Neuronal stem cell (in vitro differentiated cells): ENCODE results near the gene METTL21C. TPM values are rescaled to one million over a fixed set of nuclear protein-coding genes. Genes with fewer than 3 reads are reported as not detected.

Experiments used
- DNase-seq: peaks from one replicate; pipeline ENCODE4 v3.0.0-alpha.2; 2013; ENCODE audit warnings: low spot score
- H2AFZ ChIP-seq: one replicate; pipeline ENCODE4 v1.6.1; 2013; ENCODE audit warnings: mild to moderate bottlenecking, low read length, inconsistent platforms
- H2AK5ac ChIP-seq: 2 replicates; pipeline ENCODE4 v1.6.1; 2013; ENCODE audit warnings: low read depth, mild to moderate bottlenecking, inconsistent platforms, low read length, moderate library complexity, mixed read lengths
- H2BK120ac ChIP-seq: 2 replicates; pipeline ENCODE4 v1.6.1; 2013; ENCODE audit warnings: low read depth, mild to moderate bottlenecking, inconsistent platforms, low read length, moderate library complexity, mixed read lengths
- H2BK12ac ChIP-seq: one replicate; pipeline ENCODE4 v1.6.1; 2013; ENCODE audit warnings: low read length, inconsistent platforms
- H2BK15ac ChIP-seq: 2 replicates; pipeline ENCODE4 v1.6.1; 2013; ENCODE audit warnings: mild to moderate bottlenecking, low read length, inconsistent platforms, mixed read lengths
- H2BK5ac ChIP-seq: one replicate; pipeline ENCODE4 v1.6.1; 2013; ENCODE audit warnings: inconsistent platforms, mild to moderate bottlenecking, low read length, moderate library complexity
- H3K14ac ChIP-seq: one replicate; pipeline ENCODE4 v1.6.1; 2013; ENCODE audit warnings: low read length, inconsistent platforms
- H3K18ac ChIP-seq: 2 replicates; pipeline ENCODE4 v1.6.1; 2013; ENCODE audit warnings: low read length, inconsistent platforms
- H3K23ac ChIP-seq: 2 replicates; pipeline ENCODE4 v1.6.1; 2013; ENCODE audit warnings: low read depth, mild to moderate bottlenecking, mixed read lengths, low read length, inconsistent platforms; ENCODE audit not compliant: poor library complexity
- H3K27ac ChIP-seq: replicated peaks from 3 replicates; pipeline ENCODE4 v1.5.1; 2013; ENCODE audit warnings: low read length, inconsistent platforms
- H3K27me3 ChIP-seq, 3 experiments: 2 replicates each; pipeline ENCODE4 v1.6.1; 2013; ENCODE audit warnings: low read length in 3 of 3, mild to moderate bottlenecking in 2 of 3, inconsistent platforms in 1 of 3, low read depth in 1 of 3, mixed read lengths in 1 of 3, moderate library complexity in 1 of 3; ENCODE audit not compliant: control insufficient read depth in 3 of 3, insufficient read depth in 3 of 3
- H3K36me3 ChIP-seq, 2 donors: replicated peaks in 1 of 2; 2 replicates each; pipeline ENCODE4 v1.6.1; 2013; ENCODE audit warnings: low read length in 2 of 2; ENCODE audit not compliant: control insufficient read depth in 2 of 2, insufficient read depth in 2 of 2
- H3K4ac ChIP-seq: 2 replicates; pipeline ENCODE4 v1.6.1; 2013; ENCODE audit warnings: inconsistent platforms, mild to moderate bottlenecking, low read length, moderate library complexity
- H3K4me1 ChIP-seq, 2 donors: 1 replicate in 1 of 2; 2 replicates in 1 of 2; pipeline ENCODE4 v1.6.1; 2013; ENCODE audit warnings: low read length in 2 of 2, low read depth in 1 of 2; ENCODE audit not compliant: control insufficient read depth in 2 of 2, insufficient read depth in 1 of 2
- H3K4me2 ChIP-seq: one replicate; pipeline ENCODE4 v1.6.1; 2013; ENCODE audit warnings: mild to moderate bottlenecking, low read length, inconsistent platforms; ENCODE audit not compliant: insufficient read depth, poor library complexity, severe bottlenecking
- H3K4me3 ChIP-seq, 2 donors: 2 replicates each; pipeline ENCODE4 v1.5.1; 2013; ENCODE audit warnings: low read length in 2 of 2, mild to moderate bottlenecking in 2 of 2, inconsistent platforms in 1 of 2, moderate library complexity in 1 of 2
- H3K79me1 ChIP-seq: one replicate; pipeline ENCODE4 v1.6.1; 2013; ENCODE audit warnings: low read depth, mild to moderate bottlenecking, inconsistent platforms, low read length, moderate library complexity
- H3K9ac ChIP-seq: one replicate; pipeline ENCODE4 v1.6.1; 2013; ENCODE audit warnings: mild to moderate bottlenecking, low read depth, low read length, inconsistent platforms; ENCODE audit not compliant: poor library complexity
- H3K9me3 ChIP-seq, 2 donors: replicated peaks in 1 of 2; 2 replicates each; pipeline versions ENCODE3 to v1.6.1; 2013; ENCODE audit warnings: low read length in 2 of 2, mild to moderate bottlenecking in 2 of 2, inconsistent platforms in 1 of 2, low read depth in 1 of 2, mixed read lengths in 1 of 2, moderate library complexity in 1 of 2; ENCODE audit not compliant: control insufficient read depth in 2 of 2, insufficient read depth in 1 of 2
- H4K8ac ChIP-seq: one replicate; pipeline ENCODE4 v1.6.1; 2013; ENCODE audit warnings: low read depth, mild to moderate bottlenecking, inconsistent platforms, low read length, moderate library complexity
- H4K91ac ChIP-seq: one replicate; pipeline ENCODE4 v1.6.1; 2013; ENCODE audit warnings: low read length, low read depth, mild to moderate bottlenecking, inconsistent platforms; ENCODE audit not compliant: poor library complexity
- WGBS, 2 donors: extraction: QIAGEN DNeasy Blood & Tissue Kit; methylation state at CpG; one replicate each; pipeline ENCODE4 v1.1.7; 2013; ENCODE audit warnings: missing lambda C conversion rate in 2 of 2, mixed read lengths in 1 of 2; ENCODE audit not compliant: insufficient read length in 2 of 2, insufficient replicate concordance in 1 of 2; ENCODE audit errors: extremely low coverage in 2 of 2; 5-methylcytosine and 5-hydroxymethylcytosine counted together
- polyA plus RNA-seq, 2 experiments: library from polyadenylated mRNA; stranded (reverse); fragments of 200-250 nt; gene quantifications; one replicate each; pipeline ENCODE4 v1.2.3, GENCODE V29; 2013

The METTL21C gene
- polyA plus RNA-seq (2013, experiment 1 of 2), result not detected
- 0.04 TPM for polyA plus RNA-seq (2013, experiment 2 of 2)

DNA sequence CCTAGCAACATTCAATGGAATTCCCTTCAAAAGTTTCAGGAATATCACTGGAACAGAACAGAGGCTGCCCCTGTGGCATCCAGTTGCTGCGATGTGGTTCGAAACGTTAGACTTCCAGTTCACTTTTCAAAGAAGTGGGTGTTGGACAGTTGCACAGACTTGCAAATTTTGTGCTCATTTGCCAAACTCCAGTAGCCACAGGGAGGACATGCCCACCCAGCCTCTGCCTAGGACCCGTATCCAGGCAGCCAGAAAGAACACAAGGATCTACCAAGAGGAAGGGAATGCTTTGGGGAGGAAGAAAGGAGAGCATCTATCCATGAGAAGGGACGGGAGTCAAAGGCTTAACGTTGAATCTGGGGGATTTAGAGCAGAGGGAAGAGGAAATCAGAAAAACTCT, at the start of gene METTL21C:
Gene METTL21C (minus strand): TSS at position 108 of the 400 bp plus-strand sequence. CDS start 546 bp downstream, outside the sequence.
- Histone ChIP-seq H3K79me1 (no peaks in the 10 kb centered on the region), H3K18ac (no peak within 1 kb of the TSS), H3K4ac (no peak within 1 kb of the TSS), H3K36me3 (no peaks in the 10 kb centered on the region), H2AFZ (peak within 1 kb of the TSS; percentile 68), H3K4me1 (peaks cover 0 to 14% of the 10 kb centered on the region in 2 donors), H2BK120ac (no peak within 1 kb of the TSS), H2BK12ac (no peak within 1 kb of the TSS), H3K4me2 (no peak within 1 kb of the TSS), H4K8ac (no peak within 1 kb of the TSS), H4K91ac (no peak within 1 kb of the TSS), H3K9ac (no peak within 1 kb of the TSS), H2AK5ac (no peak within 1 kb of the TSS), H3K14ac (no peak within 1 kb of the TSS), H2BK15ac (no peak within 1 kb of the TSS), H3K4me3 (no peak within 1 kb of the TSS), H2BK5ac (no peak within 1 kb of the TSS), H3K9me3 (peaks cover 4 to 5% of the 10 kb centered on the region in 2 donors), H3K23ac (no peak within 1 kb of the TSS), H3K27ac (no peak within 1 kb of the TSS), H3K27me3 (no peaks in the 10 kb centered on the region)
- no CpG with 5 or more reads among the region's 6 CpGs for WGBS, 2 donors
- DNase-seq, result no peak

DNA sequence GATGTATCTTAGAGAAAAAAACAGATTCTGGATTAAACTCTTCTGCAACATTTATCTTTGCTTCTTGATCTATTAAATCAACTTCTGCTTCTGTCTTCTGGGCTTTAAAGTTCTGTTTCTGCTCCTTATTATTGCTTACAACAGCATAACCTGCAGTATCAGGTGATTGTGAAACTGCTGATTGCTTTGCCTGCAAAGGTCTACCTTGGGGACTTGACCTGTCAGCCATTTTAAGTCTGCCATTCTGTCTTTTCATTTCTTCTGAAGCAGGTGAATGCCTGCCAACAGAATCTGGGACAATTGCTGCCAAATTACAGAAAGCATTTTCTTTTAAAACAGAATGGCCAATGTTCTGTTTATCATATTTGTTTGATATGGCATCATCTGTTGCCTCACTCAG, 47.7 kb upstream of the METTL21C start:
- Histone ChIP-seq H3K23ac (no peak overlapping the region), H3K4ac (no peak overlapping the region), H4K8ac (no peak overlapping the region), H3K14ac (no peak overlapping the region), H3K4me1 (peaks cover 0 to 5% of the 10 kb centered on the region in 2 donors), H3K27ac (no peak overlapping the region), H2AFZ (no peak overlapping the region), H3K27me3 (peaks cover 0 to 43% (median 0%) of the 10 kb centered on the region in 3 experiments), H3K36me3 (no peaks in the 10 kb centered on the region), H3K9me3 (no peaks in the 10 kb centered on the region), H3K4me3 (no peak overlapping the region), H2BK12ac (no peak overlapping the region), H2BK15ac (no peak overlapping the region), H3K9ac (no peak overlapping the region), H3K4me2 (no peak overlapping the region), H3K79me1 (no peaks in the 10 kb centered on the region), H2AK5ac (no peak overlapping the region), H4K91ac (no peak overlapping the region), H3K18ac (no peak overlapping the region), H2BK120ac (no peak overlapping the region), H2BK5ac (no peak overlapping the region)
- DNase-seq, result no peak

GRCh38 chr13:102742101-102742500, 47.3 kb upstream of the METTL21C start:
- DNase-seq, result no peak
- no CpG with 5 or more reads among the region's 1 CpG for WGBS, 2 donors
- Histone ChIP-seq H3K79me1 (no peaks in the 10 kb centered on the region), H2AFZ (no peak overlapping the region), H3K4me1 (peaks cover 0 to 5% of the 10 kb centered on the region in 2 donors), H2BK5ac (no peak overlapping the region), H3K14ac (no peak overlapping the region), H3K4me3 (no peak overlapping the region), H2BK12ac (no peak overlapping the region), H2BK120ac (no peak overlapping the region), H3K9ac (no peak overlapping the region), H3K23ac (no peak overlapping the region), H4K8ac (no peak overlapping the region), H3K36me3 (no peaks in the 10 kb centered on the region), H3K9me3 (no peaks in the 10 kb centered on the region), H3K27me3 (peaks cover 0 to 43% (median 0%) of the 10 kb centered on the region in 3 experiments), H3K4me2 (no peak overlapping the region), H3K18ac (no peak overlapping the region), H4K91ac (no peak overlapping the region), H2BK15ac (no peak overlapping the region), H2AK5ac (no peak overlapping the region), H3K4ac (no peak overlapping the region), H3K27ac (no peak overlapping the region)

DNA sequence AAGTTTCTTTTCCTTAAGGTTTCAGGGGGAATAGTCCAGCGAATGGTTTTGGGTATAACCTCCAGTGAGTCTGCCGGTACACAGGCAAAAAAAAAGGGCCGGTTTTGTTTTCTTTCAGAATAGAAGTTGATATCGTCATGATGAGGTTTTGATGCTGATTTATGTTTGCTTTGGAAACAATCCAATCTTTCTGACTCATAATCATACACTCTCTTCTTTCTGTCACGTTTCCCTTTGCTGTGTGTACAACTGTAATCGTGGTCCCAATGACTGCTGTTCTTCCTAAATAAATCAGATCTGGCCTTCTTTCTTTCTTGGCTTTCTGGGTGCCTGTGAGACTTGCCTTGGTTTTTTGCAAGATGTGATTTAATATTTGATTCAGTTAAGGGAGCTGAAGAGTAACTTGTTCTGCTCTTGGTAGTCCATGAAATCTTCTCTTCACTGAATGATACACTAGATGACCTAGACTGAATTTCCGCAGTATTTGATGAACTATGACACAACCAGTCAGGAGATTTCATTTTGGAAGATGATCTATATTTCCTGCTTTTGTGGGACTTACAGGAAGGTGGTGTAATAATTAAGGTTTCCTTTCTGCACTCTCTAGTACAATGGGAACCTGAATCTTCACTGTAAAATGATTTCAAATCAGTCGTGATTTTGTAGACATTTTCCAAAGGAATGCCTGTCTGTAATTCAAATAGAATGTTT, 34.9 kb upstream of the METTL21C start:
- Histone ChIP-seq H2BK5ac (no peak overlapping the region), H3K36me3 (no peaks in the 10 kb centered on the region), H2BK12ac (no peak overlapping the region), H3K18ac (no peak overlapping the region), H2BK15ac (no peak overlapping the region), H3K27me3 (peaks cover 0 to 4% (median 0%) of the 10 kb centered on the region in 3 experiments), H3K9ac (no peak overlapping the region), H4K8ac (no peak overlapping the region), H3K4me1 (no peaks in the 10 kb centered on the region), H3K4me2 (no peak overlapping the region), H2AFZ (no peak overlapping the region), H3K14ac (no peak overlapping the region), H3K79me1 (no peaks in the 10 kb centered on the region), H2AK5ac (no peak overlapping the region), H3K23ac (no peak overlapping the region), H3K4ac (no peak overlapping the region), H4K91ac (no peak overlapping the region), H3K9me3 (no peaks in the 10 kb centered on the region), H2BK120ac (no peak overlapping the region), H3K27ac (no peak overlapping the region), H3K4me3 (no peak overlapping the region)
- no peak for DNase-seq
- WGBS, 2 donors, result no CpG with 5 or more reads among the region's 8 CpGs
